HCT116 (cell line): ENCODE results near the gene PCNT. TPM values are rescaled to one million over a fixed set of nuclear protein-coding genes. Genes with fewer than 3 reads are reported as not detected.

Experiments
- ATAC-seq: fragments of 200-7000 bp; cut with Tn5 transposase; 2 replicates; pipeline ENCODE4 v1.9.1; 2020; ENCODE audit warnings: mild to moderate bottlenecking, moderate library complexity
- BruUV-seq: library from RNA; stranded (reverse); fragments of 400-500 nt; replicated peaks from 2 replicates; lab custom pipeline; 2021; lab: Mats Ljungman, UMichigan
- CTCF ChIA-PET: fragments of 300-600 bp; sonication (Branson Sonifier 250); formaldehyde crosslinking; loops from one replicate; lab custom pipeline; 2021; ENCODE audit warnings: antibody characterized with exemption; lab: Charles Lee
- POLR2A ChIA-PET: fragments of 300-600, 350-600 bp; sonication (Branson Sonifier 250); formaldehyde crosslinking; loops from one replicate; lab custom pipeline; 2021; ENCODE audit warnings: antibody characterized with exemption; lab: Charles Lee
- RAD21 ChIA-PET, 2 experiments: fragments of 300-600 bp; sonication (Branson Sonifier 250); formaldehyde crosslinking; loops; one replicate each; lab custom pipeline; 2023; ENCODE audit warnings: low total read pairs in 2 of 2; ENCODE audit not compliant: uncharacterized antibody in 2 of 2, unreplicated experiment in 2 of 2, low non-redundant PET in 1 of 2; lab: Charles Lee
- DNase-seq: peaks from one replicate; pipeline ENCODE4 v3.0.0-alpha.2; 2010; ENCODE audit warnings: low read depth, low spot score
- H2AFZ ChIP-seq: fragments of 200-600 bp; shearing (Covaris generic), sonication (generic); 2 replicates; pipeline ENCODE4 v1.6.1; 2017; ENCODE audit warnings: low read depth, mixed run types, mixed read lengths, antibody characterized with exemption, low read length; ENCODE audit not compliant: poor library complexity, severe bottlenecking
- H3K27ac ChIP-seq: 2 replicates; pipeline ENCODE4 v1.5.1; 2012; ENCODE audit warnings: low read depth, low read length
- H3K27me3 ChIP-seq: fragments of 200-600 bp; sonication (generic); 2 replicates; pipeline ENCODE4 v1.6.1; 2016; ENCODE audit warnings: mixed run types, low read length, mixed read lengths; ENCODE audit not compliant: insufficient read depth
- H3K36me3 ChIP-seq, 2 experiments: fragments of 200-500 bp in 1 of 2; fragments of 200-600 bp in 1 of 2; sonication (Bioruptor generic) in 1 of 2; sonication (generic) in 1 of 2; 2 replicates each; pipeline versions ENCODE4 v1.5.1 to v1.6.1; 2014 to 2016; ENCODE audit warnings: low read length in 2 of 2, inconsistent platforms in 1 of 2, mixed read lengths in 1 of 2, mixed run types in 1 of 2; ENCODE audit not compliant: insufficient read depth in 2 of 2, control insufficient read depth in 1 of 2
- H3K4me1 ChIP-seq, 2 experiments: fragments of 200-600 bp in 1 of 2; sonication (generic) in 1 of 2; 2 replicates each; pipeline versions ENCODE4 v1.5.1 to v1.6.1; 2012 to 2017; ENCODE audit warnings: low read length in 2 of 2, inconsistent platforms in 1 of 2, mild to moderate bottlenecking in 1 of 2, mixed read lengths in 1 of 2, mixed run types in 1 of 2, moderate library complexity in 1 of 2; ENCODE audit not compliant: insufficient read depth in 2 of 2, control insufficient read depth in 1 of 2
- H3K4me2 ChIP-seq: fragments of 200-600 bp; sonication (generic); 2 replicates; pipeline ENCODE4 v1.6.1; 2017; ENCODE audit warnings: mixed run types, low read length, mixed read lengths
- H3K4me3 ChIP-seq, 2 experiments: fragments of 200-600 bp in 1 of 2; sonication (generic) in 1 of 2; replicated peaks in 1 of 2; 2 replicates each; pipeline ENCODE4 v1.5.1; 2011 to 2016; ENCODE audit warnings: low read length in 2 of 2, control low read depth in 1 of 2, low read depth in 1 of 2, mild to moderate bottlenecking in 1 of 2, mixed read lengths in 1 of 2, mixed run types in 1 of 2
- H3K79me2 ChIP-seq: fragments of 200-600 bp; sonication (generic); 2 replicates; pipeline ENCODE4 v1.6.1; 2017; ENCODE audit warnings: mild to moderate bottlenecking, mixed run types, low read length, moderate library complexity, mixed read lengths; ENCODE audit not compliant: insufficient read depth
- H3K9ac ChIP-seq: fragments of 200-600 bp; sonication (generic); 2 replicates; pipeline ENCODE4 v1.6.1; 2016; ENCODE audit warnings: low read length, mixed read lengths
- H3K9me2 ChIP-seq: fragments of 200-600 bp; sonication (generic), shearing (Covaris generic); 2 replicates; pipeline ENCODE4 v1.6.1; 2017; ENCODE audit warnings: mixed run types, mild to moderate bottlenecking, moderate library complexity; ENCODE audit not compliant: insufficient read depth
- H3K9me3 ChIP-seq, 2 experiments: fragments of 200-500 bp in 1 of 2; fragments of 200-600 bp in 1 of 2; sonication (Bioruptor generic) in 1 of 2; sonication (generic) in 1 of 2; 2 replicates each; pipeline ENCODE4 v1.6.1; 2014 to 2017; ENCODE audit warnings: low read length in 2 of 2, mixed read lengths in 2 of 2, inconsistent platforms in 1 of 2, low read depth in 1 of 2, mild to moderate bottlenecking in 1 of 2, mixed run types in 1 of 2, moderate library complexity in 1 of 2; ENCODE audit not compliant: control insufficient read depth in 1 of 2, insufficient read depth in 1 of 2
- H4K20me1 ChIP-seq: fragments of 200-600 bp; sonication (generic), shearing (Covaris generic); 2 replicates; pipeline ENCODE4 v1.6.1; 2017; ENCODE audit warnings: mixed run types, mild to moderate bottlenecking, moderate library complexity; ENCODE audit not compliant: insufficient read depth
- CBX3 ChIP-seq: IDR thresholded peaks from 2 replicates; pipeline ENCODE4 v1.6.1; 2012; ENCODE audit warnings: low read depth
- CTCF ChIP-seq, 3 experiments: fragments of 200-600 bp in 1 of 3; sonication (generic) in 1 of 3; IDR thresholded peaks in 2 of 3; conservative IDR thresholded peaks in 1 of 3; 2 replicates each; pipeline ENCODE4 v1.5.1; 2012 to 2017; ENCODE audit warnings: low read depth in 2 of 3, low read length in 2 of 3, antibody characterized with exemption in 1 of 3, borderline replicate concordance in 1 of 3, control low read depth in 1 of 3, mild to moderate bottlenecking in 1 of 3, mixed read lengths in 1 of 3, mixed run types in 1 of 3, moderate library complexity in 1 of 3; ENCODE audit not compliant: insufficient read depth in 1 of 3
- EZH2 ChIP-seq: fragments of 200-600 bp; sonication (generic); IDR thresholded peaks from 2 replicates; pipeline ENCODE4 v1.6.1; 2017; ENCODE audit warnings: antibody characterized with exemption, mixed run types
- EZH2phosphoT487 ChIP-seq: fragments of 200-600 bp; IDR thresholded peaks from 2 replicates; pipeline ENCODE4 v1.6.1; 2018; ENCODE audit warnings: antibody characterized with exemption, borderline replicate concordance
- FOSL1 ChIP-seq: IDR thresholded peaks from 2 replicates; pipeline ENCODE4 v1.6.1; 2012; ENCODE audit warnings: low read depth
- JUND ChIP-seq: IDR thresholded peaks from 2 replicates; pipeline ENCODE4 v1.6.1; 2012
- MAX ChIP-seq: IDR thresholded peaks from 2 replicates; pipeline ENCODE4 v1.6.1; 2012
- POLR2AphosphoS5 ChIP-seq: IDR thresholded peaks from 2 replicates; pipeline ENCODE4 v1.6.1; 2011; ENCODE audit warnings: mild to moderate bottlenecking, low read depth, low read length, moderate library complexity
- YY1 ChIP-seq: IDR thresholded peaks from 2 replicates; pipeline ENCODE4 v1.6.1; 2011; ENCODE audit warnings: low read length, low read depth, moderate library complexity, mild to moderate bottlenecking; ENCODE audit not compliant: insufficient replicate concordance; ENCODE audit errors: extremely low read depth
- ZBTB33 ChIP-seq: IDR thresholded peaks from 2 replicates; pipeline ENCODE4 v1.6.1; 2011; ENCODE audit warnings: mild to moderate bottlenecking, low read length, moderate library complexity; ENCODE audit not compliant: insufficient replicate concordance; ENCODE audit errors: extremely low read depth
- intact Hi-C: fragments of 100-400 bp; cut with micrococcal nuclease; formaldehyde crosslinking; loops from 2 replicates; pipeline ENCODE4 v1.10.0; 2022
- total RNA-seq: library from RNA; stranded (reverse); gene quantifications from one replicate; pipeline ENCODE4 v1.2.1, GENCODE V29; 2021; ENCODE audit not compliant: unreplicated experiment

Gene PCNT
- total RNA-seq, 1 experiment from 2014 or later: 43.6 TPM

- peaks cover 21% of the 10 kb centered on the region for H3K79me2 ChIP-seq
- intact Hi-C loops: loop anchor here (5.0 kb wide), 1 partner anchor 49 kb away; no protein-coding TSS in a partner anchor
- no peak for DNase-seq
- H3K9ac ChIP-seq: no peak overlapping the region
- POLR2A ChIA-PET: no interaction called here
- no peaks in the 10 kb centered on the region for H3K9me2 ChIP-seq
- no peak overlapping the region for H3K4me2 ChIP-seq
- H3K27me3 ChIP-seq: no peaks in the 10 kb centered on the region
- no peak overlapping the region for H3K27ac ChIP-seq
- no peaks in the 10 kb centered on the region for H3K4me1 ChIP-seq
- H3K4me3 ChIP-seq: no peak overlapping the region
- H2AFZ ChIP-seq: no peak overlapping the region
- TF ChIP-seq MAX: no peak
- TF ChIP-seq FOSL1: no peak
- no peak for TF ChIP-seq CBX3
- no peak for TF ChIP-seq CTCF (IDR thresholded peaks at IDR 0.05 in 2 of 3, conservative IDR thresholded peaks at IDR 0.05 in 1 of 3; ENCODE audit: borderline replicate concordance in 1 of 3, insufficient read depth in 1 of 3, low read depth in 2 of 3, low read length in 2 of 3)
- TF ChIP-seq EZH2phosphoT487: no peak
- no peak for TF ChIP-seq JUND
- no peak for TF ChIP-seq POLR2AphosphoS5
- no peak for TF ChIP-seq YY1
- TF ChIP-seq EZH2: no peak
- TF ChIP-seq ZBTB33: no peak
- TF ChIP-seq, all 23 proteins: peak for 0
- H3K9me3 ChIP-seq: no peaks in the 10 kb centered on the region
- 0 out of 2 replicates have a peak, but pooled peaks have one; percentile 34 for ATAC-seq
- no peaks in the 10 kb centered on the region for H3K36me3 ChIP-seq
- BruUV-seq: no TSS peak
- no peaks in the 10 kb centered on the region for H4K20me1 ChIP-seq
- ChIA-PET RAD21 (no interaction called here), CTCF (no interaction called here)
These were observed 159.6 kb downstream of the PCNT start for GRCh38 chr21:46483300-46484295.
